ENCODE data around the gene INPP5A.

- no peak for TF ChIP-seq EZH2 (conservative IDR thresholded peaks at IDR 0.05; ENCODE audit: low read depth, low read length)
- TF ChIP-seq RXRA (CRISPR knock-in tag; IDR thresholded peaks at IDR 0.05) = no peak
- TF ChIP-seq EP300 (IDR thresholded peaks at IDR 0.05; ENCODE audit: low read depth in 2 of 2, low read length in 2 of 2) = no peak
- no peak for TF ChIP-seq EP300 (CRISPR knock-in tag; IDR thresholded peaks at IDR 0.05; ENCODE audit: borderline replicate concordance)
Observed at GRCh38 chr10:132616996-132617736, 79.6 kb downstream of the INPP5A start.

Data from HepG2 (cell line).